HG03108 (cell line): ENCODE results near the gene CECR2.

ENCODE experiments used
- ATAC-seq: cut with Tn5 transposase; IDR thresholded peaks from one replicate; pipeline ENCODE4 v1.9.1; 2021; ENCODE audit warnings: moderate library complexity; ENCODE audit not compliant: unreplicated experiment

Gene CECR2

DNA sequence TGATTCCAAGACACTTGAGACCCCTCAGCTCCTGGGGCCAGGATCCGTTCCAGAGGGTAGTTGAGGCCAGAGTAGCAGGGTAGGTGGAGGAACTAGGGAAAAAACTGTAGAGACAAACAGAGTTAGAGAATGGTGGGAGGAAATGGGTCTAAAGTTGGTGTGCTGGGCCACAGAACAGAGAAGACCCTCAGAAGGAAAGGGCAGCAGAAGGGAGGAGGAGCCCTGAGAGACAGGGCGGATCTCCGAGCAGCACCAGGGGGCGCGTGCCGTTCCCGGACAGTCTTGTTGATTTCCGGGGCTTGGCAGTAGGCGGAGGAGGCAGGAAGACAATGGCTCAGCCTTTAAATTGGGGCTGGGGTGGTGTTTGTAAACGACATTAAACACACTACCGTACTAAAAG lies 2.4 kb upstream of the CECR2 start:
- no peak for ATAC-seq

DNA sequence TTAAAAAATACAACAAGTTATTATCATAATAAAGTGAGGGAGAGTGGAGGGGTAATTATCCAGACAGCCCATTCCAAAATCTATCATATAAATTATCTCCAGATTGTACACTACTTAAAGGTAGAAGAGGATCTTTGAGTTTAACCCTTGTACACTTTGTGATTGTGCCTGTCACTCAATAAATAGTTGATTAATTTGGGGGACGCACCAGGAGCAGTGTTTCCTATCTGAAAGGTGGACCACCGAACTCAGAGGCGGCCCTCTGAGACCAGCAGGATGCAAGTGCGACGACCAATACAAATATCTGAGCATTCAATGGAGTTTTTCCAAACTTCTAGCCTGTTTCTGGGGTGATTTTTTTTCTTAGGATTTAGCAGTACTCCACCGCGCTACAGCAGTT lies 1.1 kb upstream of the CECR2 start:
- no peak for ATAC-seq

DNA sequence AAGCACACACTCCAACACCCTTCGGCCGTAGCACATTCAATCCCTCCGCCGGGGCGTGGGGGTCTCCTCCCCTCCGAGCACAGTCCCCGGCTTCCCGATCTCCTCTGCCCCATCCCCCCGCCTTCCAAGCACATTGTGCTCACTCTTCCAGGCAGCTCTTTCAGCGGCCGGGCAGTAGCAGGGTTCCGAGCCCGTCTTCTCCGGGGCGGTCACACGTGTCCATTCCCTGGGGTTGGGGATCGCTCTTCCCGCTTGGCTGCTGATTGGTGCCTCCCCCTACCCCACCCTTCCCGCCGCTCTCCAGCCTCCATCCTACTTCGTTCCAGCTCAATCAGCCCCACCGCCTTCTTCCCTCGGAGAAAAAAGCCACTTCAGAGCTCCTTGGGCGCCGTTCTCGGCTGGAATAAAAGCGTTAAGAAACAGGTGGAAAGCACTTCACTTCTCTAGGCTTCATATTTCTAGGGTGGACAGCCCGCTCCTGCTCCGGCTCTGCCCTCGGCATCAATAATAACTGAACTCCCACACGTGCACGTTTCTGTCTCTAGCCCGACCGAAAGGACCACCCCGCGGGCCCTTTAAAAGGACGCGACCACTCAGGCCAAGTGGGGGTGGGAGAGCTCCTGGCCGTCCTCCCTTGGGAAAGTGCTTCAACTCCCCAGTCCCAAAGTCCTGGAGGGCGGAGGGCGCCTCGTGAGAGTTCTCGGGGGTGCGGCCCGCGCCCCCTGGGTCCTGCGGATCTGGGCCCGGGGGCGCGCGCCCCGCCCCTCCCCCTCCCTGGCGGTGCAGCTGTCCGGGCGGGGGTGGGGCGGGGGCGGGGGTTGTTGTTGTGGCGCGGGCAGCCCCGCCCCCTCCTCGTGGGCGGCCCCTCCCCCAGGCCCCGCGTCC lies 464 bp upstream of the CECR2 start:
- no peak for ATAC-seq

DNA sequence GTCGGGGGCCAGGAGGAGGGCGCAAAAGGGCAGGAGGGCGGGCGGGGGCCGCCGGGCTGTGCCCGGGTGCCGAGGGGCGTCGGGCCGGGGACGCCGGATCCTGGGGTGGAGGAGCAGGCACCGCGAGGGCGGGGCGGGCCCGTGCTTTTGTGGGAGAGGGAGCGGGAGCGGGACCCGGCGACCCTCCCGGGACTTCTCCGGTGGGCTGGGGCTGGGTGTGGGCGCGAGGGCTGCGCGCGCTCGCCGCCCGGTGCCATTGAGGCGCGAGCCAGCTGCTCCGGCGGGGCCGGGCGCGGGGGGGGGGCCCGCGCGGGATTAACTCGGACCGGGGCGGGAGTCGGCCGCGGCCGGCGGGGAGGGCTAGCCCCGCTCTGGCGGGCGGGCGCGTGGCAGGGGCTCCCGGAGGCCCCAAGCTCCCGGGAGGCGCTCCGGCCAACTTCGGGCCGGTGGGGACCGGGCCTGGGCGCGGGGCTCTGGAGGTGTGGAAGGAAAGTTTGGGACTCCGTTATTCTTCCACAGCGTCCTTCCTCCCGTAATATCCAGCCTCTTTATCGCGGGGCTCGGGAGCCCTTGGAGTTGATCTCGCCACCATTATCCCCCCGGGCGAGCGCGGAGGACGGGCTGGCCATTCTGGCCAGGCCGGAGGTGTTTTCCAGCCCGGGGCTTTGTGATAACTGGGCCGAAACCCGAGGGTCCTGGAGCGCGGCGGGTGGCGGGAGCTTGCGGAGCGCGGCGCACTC lies 936 bp downstream of the CECR2 start:
- ATAC-seq = no peak

DNA sequence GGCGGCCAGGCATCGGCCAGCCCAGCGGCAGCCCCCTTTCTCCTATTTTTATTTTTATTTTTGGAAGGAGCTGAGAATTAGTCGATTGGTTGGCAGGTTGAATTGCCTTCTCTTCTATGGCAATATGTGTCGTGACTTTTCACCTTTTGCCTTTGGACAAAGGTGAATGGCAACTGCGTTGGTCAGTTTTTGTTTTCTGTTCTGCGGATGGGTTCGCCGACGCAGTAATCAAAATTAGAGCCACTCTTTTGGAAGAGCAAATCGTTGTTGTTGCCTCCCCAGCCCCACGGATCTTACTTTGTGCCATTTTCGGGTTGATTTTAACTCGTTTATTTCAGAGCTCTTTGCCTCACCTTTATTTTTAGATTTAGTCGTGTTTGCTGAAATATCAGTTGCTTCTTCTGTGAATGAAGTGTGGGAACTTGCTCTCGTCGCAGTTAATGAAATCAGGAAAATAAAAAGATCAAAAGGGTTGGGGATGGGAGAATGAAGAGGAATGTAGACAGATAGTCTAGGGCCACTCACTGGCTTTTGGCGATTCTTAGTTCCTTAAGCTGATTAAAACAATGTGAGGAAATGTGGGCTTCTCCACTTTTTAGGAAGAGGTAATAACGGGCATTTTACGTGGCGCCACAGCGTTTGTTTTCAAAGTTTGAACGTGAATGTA lies 1.6 kb downstream of the CECR2 start:
- ATAC-seq = no peak

DNA sequence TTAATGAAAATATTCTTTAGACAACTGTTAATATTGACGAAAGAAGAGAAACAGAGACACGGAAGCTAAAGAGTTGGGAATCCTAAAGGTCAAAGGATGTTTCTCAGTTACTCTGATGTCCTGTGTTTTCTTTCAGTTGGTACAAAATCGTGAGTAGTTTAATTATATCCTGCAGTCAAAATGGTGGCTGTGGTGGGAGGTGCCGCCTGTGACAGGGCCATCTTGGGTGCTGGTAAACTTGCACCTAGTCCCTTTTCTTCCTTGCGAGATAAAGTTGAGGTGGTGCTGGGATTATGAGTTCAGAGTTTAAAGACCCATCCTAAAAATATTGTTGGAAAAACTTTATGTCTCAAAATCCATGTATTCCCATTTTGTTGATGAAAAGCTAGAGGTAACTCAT lies 2.2 kb downstream of the CECR2 start:
- ATAC-seq = no peak

DNA sequence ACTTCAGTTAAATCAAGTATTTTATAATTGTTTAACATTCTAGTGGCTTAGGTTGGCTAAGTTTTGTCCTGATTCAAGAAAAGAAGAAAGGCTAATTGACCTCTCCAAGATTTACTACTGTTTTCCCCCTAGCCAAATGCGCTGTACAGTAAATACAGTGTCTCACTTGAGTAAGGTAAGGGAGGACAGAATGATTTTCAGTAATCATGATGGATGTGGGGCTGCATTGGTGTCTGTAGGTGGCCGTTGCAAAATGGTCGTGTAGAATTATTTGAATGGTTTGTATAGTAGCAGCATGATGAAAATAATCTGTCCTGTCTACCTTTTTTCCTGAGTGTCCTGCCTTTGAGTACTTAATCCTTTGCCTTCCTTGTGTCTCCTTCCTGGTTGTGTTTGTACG lies 4.6 kb downstream of the CECR2 start:
- ATAC-seq = no peak

DNA sequence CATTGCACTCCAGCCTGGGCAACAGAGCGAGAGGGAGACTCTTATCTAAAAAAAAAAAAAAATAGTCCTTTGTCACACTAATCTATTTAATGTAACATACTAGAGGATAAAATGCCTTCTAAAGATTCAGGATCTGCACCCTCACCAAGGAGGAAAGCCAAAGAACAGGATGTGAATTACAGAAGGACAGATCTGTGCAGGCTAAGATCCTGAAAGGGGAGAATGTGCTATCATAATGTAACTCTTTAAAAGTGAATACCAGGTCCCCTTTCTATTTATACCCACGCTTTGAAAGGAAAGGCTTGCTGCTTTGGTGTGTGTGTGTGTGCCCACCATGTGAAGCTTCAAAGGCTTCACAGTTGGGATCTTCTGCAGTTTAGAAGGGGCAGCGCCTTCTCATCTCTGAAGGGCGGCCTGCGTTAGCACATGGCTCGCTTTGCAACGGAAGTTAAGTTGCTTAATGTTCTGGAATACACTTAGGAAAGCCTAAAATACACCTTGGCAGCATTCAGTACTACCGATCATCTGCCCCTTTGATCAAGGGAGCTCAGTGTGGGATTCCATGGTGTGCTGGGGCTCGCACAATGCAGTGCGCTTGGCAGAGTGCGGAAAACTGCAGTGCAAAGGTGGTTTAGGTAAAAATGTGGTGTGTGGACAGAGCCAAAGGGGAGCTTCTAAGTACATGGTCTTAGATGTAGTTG lies 6.8 kb downstream of the CECR2 start:
- ATAC-seq = no peak

DNA sequence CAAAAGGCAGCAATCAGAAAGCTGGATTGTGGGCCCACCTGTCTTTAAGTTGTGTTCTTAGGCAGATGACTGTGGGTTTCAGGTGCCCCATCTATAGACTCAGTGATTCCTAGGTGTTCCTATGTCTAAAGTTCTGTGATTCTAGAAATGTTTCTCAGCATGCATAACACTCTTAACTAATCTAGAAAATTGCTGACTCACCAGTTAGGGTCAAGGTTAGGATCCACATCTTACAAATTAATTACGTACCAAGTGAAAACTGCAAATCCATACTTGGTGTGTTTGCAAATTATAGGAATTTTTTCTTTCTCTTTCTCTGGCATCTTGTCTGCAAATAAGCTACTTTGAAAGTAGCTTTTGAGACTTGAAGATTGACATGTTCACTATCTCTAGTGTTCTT lies 7.7 kb downstream of the CECR2 start:
- ATAC-seq = no peak

DNA sequence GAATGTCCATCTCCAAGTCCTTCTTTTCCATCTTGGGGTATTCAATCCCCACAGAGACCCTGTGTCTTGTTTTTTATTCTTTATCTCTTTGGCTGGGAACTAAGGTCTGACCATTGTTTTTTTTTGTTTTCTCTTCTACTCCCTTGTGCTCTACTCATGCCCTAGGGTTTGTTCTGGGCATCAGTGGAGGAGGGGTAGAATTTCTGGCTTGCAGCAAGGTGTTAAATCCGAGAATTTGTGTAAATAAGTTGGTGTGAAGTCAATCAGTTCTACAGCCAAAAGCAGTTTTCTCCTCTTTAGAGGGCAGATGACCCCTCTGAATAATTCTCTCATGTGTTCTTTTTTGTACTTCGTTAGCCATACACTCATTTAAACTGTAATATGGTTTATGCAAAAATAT lies 10.7 kb downstream of the CECR2 start:
- no peak for ATAC-seq

DNA sequence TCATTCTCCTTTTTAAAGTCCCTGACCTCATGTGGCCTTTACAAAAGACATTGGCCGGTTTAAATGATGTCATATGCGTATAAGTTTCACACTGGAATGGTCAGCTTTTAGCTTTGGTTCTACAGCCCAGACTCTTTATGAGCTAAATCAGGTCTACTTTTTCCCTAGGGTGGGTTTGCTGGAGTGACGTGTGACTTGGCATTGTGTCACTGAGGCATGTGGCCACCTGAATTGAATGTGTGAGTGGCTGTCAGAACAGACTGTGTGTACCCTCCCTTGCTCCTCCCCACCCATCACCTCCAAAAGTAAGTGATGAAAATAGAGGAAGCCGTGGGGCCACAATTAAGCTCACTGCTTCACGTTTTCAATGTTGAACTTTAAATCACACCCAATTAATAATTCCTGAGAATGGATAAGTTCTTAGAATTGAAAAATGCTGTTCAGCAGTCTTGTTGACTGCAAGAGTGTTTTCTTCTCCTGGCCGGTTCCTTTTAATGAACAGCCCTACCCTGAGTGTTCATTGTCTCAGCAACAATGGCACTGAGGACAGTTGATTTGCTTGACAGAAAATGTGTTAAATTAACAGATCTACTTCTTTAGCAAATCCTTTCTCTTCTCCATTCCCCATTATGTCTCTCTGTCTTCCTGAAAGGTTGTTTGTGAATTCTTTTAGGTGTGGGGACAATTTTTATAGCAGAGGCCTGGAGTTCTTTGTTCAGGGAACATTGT lies 11.3 kb downstream of the CECR2 start:
- ATAC-seq = no peak

DNA sequence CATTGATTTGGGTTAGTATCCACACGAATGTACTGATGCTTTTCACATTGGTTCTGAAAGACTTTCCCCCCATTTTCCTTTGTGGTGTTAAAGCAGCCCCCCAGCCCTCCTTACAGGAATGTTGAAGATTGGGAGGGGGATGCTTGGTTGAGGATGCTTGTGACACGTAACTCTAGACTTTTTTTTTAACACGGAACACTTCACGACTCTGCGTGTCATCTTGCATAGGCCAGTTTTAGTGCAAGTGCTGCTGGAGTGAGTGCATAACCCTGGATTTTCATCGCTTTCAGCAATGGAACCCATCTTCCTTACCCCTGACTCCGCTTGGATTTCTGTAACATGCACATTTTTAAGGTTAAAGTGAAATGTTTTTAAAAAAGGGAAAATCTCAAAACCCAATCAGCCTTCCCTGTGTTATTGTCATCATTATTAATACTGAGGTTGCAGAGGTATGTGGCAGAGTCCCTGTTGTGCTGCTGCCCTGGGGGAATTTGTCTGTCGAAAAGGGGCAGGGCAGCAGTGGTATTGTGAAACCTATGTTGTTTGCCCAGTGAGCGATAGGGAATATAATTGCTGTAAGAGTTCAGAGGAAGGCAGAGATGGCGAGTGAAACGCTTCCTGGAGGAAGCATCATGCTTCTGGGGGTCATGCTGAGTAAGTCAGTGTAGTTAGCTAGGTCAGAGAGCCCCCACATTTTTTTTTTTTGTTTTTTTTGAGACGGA lies 12.1 kb downstream of the CECR2 start:
- ATAC-seq = no peak

DNA sequence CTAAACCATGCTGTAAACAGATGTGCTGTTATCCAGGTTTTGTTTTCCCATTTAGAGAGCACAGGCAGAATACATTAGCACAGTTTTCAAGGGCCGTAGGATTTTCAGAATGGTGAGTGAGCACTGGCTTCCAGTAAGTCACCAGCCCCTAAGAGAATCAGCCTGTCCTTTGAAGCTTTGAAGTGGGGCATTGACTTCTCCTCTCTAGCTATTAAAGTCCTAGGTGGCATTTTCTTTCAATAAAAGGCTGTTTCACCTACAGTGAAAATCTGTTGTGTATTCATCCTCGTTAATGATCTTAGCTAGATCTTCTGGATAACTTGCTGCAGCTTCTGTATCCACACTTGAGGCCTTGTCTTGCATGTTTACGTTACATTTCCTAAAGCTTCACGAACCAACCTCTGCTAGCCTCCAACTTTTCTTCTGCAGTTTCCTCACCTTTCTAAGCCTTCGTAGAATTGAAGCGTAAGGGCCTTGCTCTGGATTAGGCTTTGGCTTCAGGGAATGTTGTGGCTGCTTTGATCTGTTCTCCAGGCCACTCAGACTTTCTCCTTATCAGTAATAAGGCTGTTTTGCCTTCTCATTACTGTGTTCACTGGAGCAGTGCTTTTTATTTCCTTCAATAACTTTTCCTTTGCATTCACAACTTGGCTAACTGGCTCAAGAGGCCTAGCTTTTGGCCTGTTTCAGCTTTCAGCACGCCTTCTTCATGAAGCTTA lies 15.5 kb downstream of the CECR2 start:
- no peak for ATAC-seq

DNA sequence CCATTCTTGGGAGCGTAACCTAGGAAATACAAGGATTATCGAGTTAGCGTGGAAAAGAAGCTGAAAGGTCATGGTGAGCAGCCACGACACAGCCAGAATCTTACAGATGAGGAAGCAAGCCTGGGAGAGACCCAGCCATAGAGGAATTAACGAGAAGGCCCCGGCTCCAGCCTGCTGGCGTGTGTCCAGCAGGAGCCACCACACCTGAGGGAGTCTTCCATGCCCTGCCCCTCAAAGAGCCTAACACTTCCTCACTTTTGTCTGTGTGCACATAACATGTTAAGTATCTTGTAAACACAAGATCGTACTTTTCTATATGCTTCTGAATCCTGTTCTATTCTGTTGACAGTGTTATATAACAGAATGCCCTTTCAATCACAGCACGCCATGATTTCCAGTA lies 18.1 kb downstream of the CECR2 start:
- ATAC-seq = no peak

DNA sequence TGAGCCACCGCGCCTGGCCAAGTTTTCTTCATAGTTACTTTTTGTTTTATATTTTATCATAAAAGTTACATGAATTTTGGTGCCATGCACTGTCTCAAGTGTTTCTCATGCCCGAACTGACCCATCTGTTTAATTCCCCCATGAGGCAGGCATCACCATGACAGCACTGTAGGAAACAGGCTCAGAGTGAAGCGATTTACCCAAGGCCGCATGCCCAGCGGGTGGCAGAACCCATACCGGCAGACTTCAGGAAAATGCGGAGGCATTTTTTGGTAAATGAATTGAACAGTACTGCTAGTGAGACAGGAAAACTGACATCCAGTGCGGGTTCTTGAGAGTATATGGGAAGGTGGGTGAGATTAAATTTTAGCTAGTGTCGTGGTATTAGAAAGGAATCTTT lies 19.0 kb downstream of the CECR2 start:
- no peak for ATAC-seq

DNA sequence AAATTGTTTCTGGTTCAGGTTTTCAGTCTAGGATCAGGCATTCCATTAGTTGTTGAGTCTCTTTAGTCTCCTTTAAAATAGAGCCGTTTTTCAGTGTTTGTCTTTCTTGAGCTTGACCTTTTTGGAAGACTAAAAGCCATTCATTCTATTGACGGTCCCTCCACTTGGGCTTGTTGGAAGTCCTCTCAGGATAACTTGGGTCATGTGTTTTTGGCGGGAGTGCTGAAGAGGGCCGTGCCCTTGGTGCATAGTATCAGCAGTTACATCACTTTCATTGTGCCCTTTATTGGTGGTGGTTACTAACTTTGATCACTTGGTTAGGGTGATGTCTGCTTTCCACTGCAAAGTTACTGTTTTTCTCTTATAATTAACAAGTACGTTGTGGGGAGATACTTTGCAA lies 20.8 kb downstream of the CECR2 start:
- no peak for ATAC-seq

DNA sequence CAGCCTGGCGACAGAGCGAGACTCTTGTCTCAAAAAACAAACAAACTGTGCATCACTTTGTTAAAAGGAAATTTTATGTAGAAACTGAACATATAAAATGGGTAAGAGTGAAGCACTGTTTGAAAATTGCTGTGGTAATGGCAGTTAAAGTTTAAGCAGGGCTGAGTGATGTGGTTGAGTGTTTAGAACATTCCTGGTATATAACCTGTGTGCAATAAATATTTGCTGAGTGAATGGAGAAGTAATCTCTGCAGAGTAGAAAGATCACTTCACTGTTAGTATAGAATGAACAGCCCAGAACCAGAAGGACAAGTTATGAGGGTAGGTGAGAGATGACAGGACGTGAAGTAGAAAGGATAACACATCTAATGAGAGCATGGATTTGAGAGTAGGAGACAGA lies 27.3 kb downstream of the CECR2 start:
- ATAC-seq = no peak

DNA sequence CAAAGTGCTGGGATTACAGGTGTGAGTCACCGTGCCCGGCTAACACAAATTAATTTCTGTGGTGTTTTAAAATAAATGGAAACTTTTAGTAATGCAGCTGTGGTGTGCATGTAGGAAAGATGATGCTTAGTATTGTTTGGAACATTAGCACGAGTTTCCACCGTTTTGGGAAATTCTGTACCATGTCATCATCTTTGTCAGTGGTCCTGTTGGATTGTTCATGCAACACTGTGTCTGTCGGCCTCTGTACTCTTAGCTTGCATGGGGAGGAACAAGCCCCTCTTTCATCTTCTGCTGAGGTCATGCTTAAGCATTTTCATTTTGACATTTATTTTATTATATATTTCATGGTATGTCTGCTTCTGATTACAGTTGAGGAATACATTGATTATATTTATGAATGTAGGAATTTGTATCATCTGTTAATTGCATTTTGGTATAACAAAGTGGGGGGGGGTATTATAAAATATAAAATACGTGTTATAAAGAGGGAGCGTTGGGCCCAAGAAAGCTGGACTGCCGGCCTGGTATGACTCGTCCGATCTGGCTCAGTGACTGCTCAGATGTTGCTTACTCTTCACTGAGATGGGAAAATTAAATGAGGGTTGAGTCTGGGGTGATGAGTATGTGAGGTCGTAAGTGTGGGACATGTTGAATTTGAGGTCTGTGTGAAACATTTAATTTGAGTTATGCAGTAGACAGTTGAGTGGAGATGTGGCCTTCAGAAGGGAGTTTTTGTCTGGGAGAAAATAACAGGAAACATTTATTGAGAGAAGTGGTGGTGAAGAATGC lies 28.7 kb downstream of the CECR2 start:
- no peak for ATAC-seq

DNA sequence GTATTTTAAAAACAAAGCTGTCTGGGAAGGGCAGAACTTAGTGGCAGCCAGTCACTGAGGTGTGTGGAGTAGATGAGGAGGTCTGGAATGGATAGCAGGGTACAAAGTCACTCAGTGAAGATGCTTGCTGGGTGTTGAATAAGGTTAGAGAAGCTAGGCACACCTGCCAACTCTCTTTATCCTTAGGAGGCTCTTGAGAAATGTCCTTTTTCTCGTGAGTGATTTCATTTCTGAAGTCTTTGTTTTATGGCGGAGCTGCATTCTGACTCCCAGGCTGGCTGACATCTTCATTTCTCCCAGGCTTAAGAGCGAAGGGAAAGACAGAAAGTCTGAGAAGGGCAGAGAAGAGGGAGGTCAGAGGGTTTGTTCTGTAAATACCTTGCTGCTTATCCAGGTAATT lies 31.0 kb downstream of the CECR2 start:
- ATAC-seq = no peak
